ENCODE data around the gene LTA4H.

- TF ChIP-seq EZH2 (IDR thresholded peaks at IDR 0.05; ENCODE audit: insufficient read depth, poor library complexity, severe bottlenecking) (no peak), EZH2phosphoT487 (IDR thresholded peaks at IDR 0.05; ENCODE audit: insufficient read depth, low read depth) (no peak)
Measured at GRCh38 chr12:96069511-96070231, 34.3 kb upstream of the LTA4H start.
